Measurements from ENCODE around the gene XPO5. TPM values are rescaled to one million over a fixed set of nuclear protein-coding genes. Genes with fewer than 3 reads are reported as not detected.

XPO5 gene
- polyA plus RNA-seq, 1 donor from 2014 or later, result 28.5 TPM

DNA sequence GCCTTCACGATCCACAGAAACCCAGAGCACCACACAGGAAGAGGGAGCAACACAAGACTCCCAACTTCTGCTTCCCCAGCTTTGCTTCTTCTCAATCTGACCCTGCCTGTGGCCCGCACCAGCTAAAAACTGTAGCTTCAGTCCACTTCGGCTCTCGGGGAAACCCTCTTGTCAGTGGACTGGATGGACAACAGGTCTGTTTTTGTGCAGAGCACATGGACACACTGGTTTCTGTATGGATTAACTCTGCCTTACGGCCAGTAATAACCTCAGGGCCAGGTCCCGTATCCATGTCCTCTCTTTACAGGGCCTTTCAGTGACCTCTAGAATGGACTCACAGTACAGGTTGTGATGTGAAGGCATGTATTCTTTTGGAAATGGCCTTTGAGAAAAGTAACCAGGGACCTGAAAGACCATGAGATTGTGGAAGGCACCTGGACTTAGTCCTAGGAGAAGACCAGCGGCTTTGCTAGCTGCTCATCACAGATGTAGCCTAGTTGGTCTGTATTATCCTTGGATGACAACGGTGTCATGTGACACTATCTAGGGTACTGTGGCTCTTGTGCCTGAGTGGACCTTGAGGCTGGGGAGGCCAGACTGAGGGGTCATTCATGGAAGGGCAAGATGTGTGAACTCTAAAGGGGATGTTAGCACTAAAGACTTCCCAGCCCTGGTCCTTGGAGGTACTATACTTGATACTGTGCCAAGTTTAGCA, 53.1 kb downstream of the XPO5 start:
- Histone ChIP-seq H3K36me3 (ENCODE audit: insufficient read depth, low read length) (no peaks in the 10 kb centered on the region), H3K9me2 (ENCODE audit: insufficient read depth, low read length) (no peaks in the 10 kb centered on the region), H3K4me3 (ENCODE audit: low read length) (no peak overlapping the region), H3K9ac (ENCODE audit: low read length) (no peak overlapping the region), H3F3A (ENCODE audit: insufficient read depth, low read length, poor library complexity, severe bottlenecking) (no peaks in the 10 kb centered on the region), H3K79me2 (replicated peaks; ENCODE audit: insufficient read depth, low read length) (peaks cover 8% of the 10 kb centered on the region), H3K4me2 (ENCODE audit: low read length) (no peak overlapping the region), H3K27me3 (ENCODE audit: insufficient read depth, low read depth, low read length) (no peaks in the 10 kb centered on the region), H4K20me1 (ENCODE audit: insufficient read depth) (no peaks in the 10 kb centered on the region), H3K27ac (ENCODE audit: low read length) (no peak overlapping the region), H2AFZ (ENCODE audit: low read depth, low read length) (no peak overlapping the region), H3K9me3 (ENCODE audit: low read length) (no peaks in the 10 kb centered on the region)
- TF ChIP-seq, protein P1, sequence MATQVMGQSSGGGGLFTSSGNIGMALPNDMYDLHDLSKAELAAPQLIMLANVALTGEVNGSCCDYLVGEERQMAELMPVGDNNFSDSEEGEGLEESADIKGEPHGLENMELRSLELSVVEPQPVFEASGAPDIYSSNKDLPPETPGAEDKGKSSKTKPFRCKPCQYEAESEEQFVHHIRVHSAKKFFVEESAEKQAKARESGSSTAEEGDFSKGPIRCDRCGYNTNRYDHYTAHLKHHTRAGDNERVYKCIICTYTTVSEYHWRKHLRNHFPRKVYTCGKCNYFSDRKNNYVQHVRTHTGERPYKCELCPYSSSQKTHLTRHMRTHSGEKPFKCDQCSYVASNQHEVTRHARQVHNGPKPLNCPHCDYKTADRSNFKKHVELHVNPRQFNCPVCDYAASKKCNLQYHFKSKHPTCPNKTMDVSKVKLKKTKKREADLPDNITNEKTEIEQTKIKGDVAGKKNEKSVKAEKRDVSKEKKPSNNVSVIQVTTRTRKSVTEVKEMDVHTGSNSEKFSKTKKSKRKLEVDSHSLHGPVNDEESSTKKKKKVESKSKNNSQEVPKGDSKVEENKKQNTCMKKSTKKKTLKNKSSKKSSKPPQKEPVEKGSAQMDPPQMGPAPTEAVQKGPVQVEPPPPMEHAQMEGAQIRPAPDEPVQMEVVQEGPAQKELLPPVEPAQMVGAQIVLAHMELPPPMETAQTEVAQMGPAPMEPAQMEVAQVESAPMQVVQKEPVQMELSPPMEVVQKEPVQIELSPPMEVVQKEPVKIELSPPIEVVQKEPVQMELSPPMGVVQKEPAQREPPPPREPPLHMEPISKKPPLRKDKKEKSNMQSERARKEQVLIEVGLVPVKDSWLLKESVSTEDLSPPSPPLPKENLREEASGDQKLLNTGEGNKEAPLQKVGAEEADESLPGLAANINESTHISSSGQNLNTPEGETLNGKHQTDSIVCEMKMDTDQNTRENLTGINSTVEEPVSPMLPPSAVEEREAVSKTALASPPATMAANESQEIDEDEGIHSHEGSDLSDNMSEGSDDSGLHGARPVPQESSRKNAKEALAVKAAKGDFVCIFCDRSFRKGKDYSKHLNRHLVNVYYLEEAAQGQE (IDR thresholded peaks at IDR 0.05; ENCODE audit: borderline replicate concordance), result no peak
- no peak for TF ChIP-seq RAD21 (conservative IDR thresholded peaks at IDR 0.05)
- TF ChIP-seq POLR2AphosphoS5 (IDR thresholded peaks at IDR 0.05), result no peak
- TF ChIP-seq EP300 (conservative IDR thresholded peaks at IDR 0.05; ENCODE audit: poor library complexity, severe bottlenecking), result no peak
- TF ChIP-seq EZH2 (IDR thresholded peaks at IDR 0.05; ENCODE audit: borderline replicate concordance, insufficient read depth, low read length, poor library complexity, severe bottlenecking), result no peak
- no peak for TF ChIP-seq SMC3 (conservative IDR thresholded peaks at IDR 0.05; ENCODE audit: poor library complexity)
- TF ChIP-seq, protein P2, sequence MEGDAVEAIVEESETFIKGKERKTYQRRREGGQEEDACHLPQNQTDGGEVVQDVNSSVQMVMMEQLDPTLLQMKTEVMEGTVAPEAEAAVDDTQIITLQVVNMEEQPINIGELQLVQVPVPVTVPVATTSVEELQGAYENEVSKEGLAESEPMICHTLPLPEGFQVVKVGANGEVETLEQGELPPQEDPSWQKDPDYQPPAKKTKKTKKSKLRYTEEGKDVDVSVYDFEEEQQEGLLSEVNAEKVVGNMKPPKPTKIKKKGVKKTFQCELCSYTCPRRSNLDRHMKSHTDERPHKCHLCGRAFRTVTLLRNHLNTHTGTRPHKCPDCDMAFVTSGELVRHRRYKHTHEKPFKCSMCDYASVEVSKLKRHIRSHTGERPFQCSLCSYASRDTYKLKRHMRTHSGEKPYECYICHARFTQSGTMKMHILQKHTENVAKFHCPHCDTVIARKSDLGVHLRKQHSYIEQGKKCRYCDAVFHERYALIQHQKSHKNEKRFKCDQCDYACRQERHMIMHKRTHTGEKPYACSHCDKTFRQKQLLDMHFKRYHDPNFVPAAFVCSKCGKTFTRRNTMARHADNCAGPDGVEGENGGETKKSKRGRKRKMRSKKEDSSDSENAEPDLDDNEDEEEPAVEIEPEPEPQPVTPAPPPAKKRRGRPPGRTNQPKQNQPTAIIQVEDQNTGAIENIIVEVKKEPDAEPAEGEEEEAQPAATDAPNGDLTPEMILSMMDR (IDR thresholded peaks at IDR 0.05; ENCODE audit: poor library complexity, severe bottlenecking), result no peak
- TF ChIP-seq TAF1 (IDR thresholded peaks at IDR 0.05; ENCODE audit: low read depth), result no peak
- no peak for TF ChIP-seq MXI1 (conservative IDR thresholded peaks at IDR 0.05; ENCODE audit: poor library complexity, severe bottlenecking)

DNA sequence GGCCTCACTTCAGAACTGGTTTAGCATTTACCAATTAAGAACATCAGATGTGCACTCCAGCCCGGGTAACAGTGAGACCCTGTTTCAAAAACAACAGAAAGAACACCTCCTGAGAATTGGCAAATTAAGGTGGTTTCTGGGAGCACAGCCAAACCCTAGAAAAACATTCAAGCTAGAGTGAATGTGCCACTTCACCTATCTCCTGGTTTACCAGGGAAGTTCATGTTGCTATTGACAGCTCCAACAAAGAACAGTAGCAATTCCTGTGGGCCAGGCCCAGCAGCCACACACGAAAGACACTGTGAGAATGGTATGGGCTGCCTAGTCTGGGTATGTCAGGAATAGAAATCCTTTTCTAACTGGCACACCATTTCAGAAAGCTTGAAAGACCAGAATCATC, 54.0 kb downstream of the XPO5 start:
- no peak overlapping the region for H3K9ac ChIP-seq (ENCODE audit: low read length)
- H3K27ac ChIP-seq (ENCODE audit: low read length), result no peak overlapping the region
- no peak overlapping the region for H3K4me2 ChIP-seq (ENCODE audit: low read length)
- H4K20me1 ChIP-seq (ENCODE audit: insufficient read depth), result no peaks in the 10 kb centered on the region
- H3K36me3 ChIP-seq (ENCODE audit: insufficient read depth, low read length), result no peaks in the 10 kb centered on the region
- H3K4me3 ChIP-seq (ENCODE audit: low read length), result no peak overlapping the region
- H2AFZ ChIP-seq (ENCODE audit: low read depth, low read length), result no peak overlapping the region
- no peaks in the 10 kb centered on the region for H3F3A ChIP-seq (ENCODE audit: insufficient read depth, low read length, poor library complexity, severe bottlenecking)
- H3K9me3 ChIP-seq (ENCODE audit: low read length), result no peaks in the 10 kb centered on the region
- H3K9me2 ChIP-seq (ENCODE audit: insufficient read depth, low read length), result no peaks in the 10 kb centered on the region
- no peaks in the 10 kb centered on the region for H3K27me3 ChIP-seq (ENCODE audit: insufficient read depth, low read depth, low read length)
- peaks cover 17% of the 10 kb centered on the region for H3K79me2 ChIP-seq (replicated peaks; ENCODE audit: insufficient read depth, low read length)
- no peak for TF ChIP-seq RAD21 (conservative IDR thresholded peaks at IDR 0.05)
- TF ChIP-seq, protein P1 (IDR thresholded peaks at IDR 0.05; ENCODE audit: borderline replicate concordance), result no peak
- TF ChIP-seq, protein P2 (IDR thresholded peaks at IDR 0.05; ENCODE audit: poor library complexity, severe bottlenecking), result no peak
